GM18868 (cell line): ENCODE measurements around the gene RPUSD3.
"Not testable (repeated sequence)": the region's sequence is repeated elsewhere in the genome, so short reads cannot be mapped to it uniquely, and the experiment has no call there.

Experiments
- ATAC-seq: cut with Tn5 transposase; IDR thresholded peaks from one replicate; pipeline ENCODE4 v1.9.1; 2021; ENCODE audit warnings: mild to moderate bottlenecking, moderate library complexity; ENCODE audit not compliant: unreplicated experiment

RPUSD3 gene

GRCh38 chr3:9865125-9865637 lies 21.4 kb upstream of the RPUSD3 start:
- ATAC-seq = not testable (repeated sequence)

DNA sequence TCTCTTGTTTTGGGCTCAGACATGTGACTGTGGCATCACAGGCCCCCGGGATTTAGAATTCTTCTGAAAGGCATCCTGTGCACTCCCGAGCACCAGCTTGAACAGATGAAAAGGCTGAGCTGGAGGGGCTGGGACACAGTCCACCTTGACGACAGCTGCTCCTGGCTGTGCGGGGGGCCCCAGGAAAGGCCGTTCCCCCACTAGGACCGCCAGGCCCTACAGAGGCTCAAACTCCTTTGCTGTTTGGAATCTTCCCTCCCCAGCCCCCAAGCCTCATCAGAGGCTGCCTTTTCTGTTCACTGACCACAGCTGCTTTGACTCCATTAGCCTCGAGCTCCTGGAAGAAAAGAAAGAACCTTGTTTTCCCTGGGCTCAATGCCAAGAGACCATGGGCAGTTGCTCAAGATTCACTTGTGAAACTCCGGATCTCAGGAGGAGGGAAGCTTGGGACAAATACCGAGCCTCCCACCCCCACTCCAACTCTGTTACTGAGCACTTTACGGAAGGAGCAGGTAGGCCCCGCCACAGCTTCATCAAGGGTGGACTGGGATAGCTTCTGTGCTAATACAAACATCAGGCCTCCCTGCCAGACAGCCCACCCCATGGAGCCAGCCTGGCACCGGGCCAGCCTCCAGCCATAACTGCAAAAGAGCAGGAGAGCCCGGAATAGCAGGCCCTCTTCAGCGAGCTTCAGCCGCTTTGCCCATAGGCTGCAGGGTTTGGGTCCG lies 20.6 kb upstream of the RPUSD3 start:
- no peak for ATAC-seq

DNA sequence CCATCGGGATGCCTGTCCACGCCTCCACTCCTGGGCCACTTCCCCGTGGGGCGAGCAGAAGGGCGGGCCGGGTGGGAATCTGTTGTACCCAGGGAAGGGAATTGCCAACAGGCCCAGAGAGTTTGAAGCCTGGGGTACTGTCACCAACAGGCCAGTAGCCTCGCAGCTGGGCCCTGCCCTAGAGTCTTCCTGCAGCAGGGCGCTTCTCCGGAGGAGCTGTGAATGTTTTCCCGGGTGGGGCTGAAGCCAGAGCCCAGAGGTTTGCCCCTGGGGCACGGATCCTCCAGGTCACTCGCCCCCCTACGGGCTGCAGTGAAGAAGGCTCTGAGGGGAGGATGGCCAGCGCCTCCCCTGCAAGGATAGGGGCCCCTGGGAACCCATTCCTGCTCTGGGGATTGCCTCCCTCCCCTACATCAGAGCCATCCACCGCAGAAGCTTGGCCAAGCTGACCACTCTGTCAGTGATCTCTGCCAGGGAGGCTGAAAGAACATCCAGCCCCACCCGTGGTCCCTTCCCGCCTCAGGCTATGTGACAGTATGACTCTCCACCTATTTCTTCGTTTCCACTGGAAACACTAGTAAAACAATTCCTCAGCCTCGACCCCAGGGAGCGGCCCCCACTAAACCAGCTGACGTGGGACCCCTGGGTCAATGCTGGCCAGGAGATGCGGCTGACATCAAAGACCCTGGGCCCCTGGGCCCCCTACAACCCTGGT lies 19.4 kb upstream of the RPUSD3 start:
- no peak for ATAC-seq

DNA sequence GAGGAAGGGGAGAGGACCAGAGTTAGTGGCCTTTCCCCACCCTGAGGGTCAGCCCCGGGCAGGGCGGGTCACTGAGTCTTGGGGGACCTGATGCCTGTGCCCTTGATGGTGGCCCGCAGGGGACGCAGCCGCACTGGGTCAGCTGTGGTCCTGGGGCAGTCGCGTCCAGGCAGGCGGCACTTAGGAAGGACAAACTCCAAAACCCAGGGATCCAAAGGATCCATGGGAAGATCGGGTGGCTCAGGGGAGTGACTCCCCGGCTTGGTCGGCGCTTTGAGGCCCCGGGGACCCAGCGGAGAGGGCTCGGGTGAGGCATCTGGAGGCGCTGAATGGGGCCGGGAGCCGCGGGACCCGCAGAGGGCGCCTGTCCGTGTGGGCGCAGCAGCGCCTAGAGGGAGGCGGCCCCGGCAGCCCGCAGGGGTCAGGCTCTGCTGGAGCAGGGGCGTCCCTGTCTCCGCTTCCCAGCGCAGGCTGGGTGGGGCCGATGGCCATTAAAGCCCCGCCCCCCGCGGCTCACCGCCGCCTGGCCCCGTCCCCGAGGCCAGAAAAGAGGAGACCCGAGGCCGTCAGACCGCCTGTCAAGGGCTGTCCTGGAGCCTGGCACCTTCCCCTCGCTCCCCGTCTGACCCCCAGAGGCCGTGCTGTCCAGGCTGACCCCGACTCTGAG lies 18.7 kb upstream of the RPUSD3 start:
- no peak for ATAC-seq

- no peak for ATAC-seq
Measured at GRCh38 chr3:9861626-9862130, 17.9 kb upstream of the RPUSD3 start.

- ATAC-seq = no peak
Measured at GRCh38 chr3:9861201-9861600, 17.4 kb upstream of the RPUSD3 start.

DNA sequence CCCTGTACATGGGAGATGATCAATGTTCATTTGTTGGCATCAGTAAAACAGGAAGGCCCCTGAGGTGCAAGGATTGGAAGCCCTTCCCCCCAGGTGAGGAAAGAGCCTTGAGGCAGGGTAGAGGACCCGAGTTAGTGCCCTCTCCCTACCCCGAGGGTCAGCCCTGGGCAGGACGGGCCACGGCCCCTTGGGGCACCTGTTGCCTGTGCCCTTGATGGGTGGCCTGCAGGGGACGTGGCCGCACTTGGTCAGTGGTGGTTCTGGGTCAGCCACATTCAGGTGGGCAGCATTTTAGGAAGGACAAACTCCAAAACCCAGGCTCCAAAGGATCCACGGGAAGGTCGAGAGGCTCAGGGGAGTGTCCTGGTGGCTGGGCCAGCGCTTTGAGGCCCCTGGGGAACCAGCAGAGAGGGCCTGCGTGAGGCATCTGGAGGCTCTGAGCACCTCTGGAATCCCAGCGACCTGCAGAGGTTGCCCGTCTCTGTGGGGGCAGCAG lies 15.8 kb upstream of the RPUSD3 start:
- ATAC-seq = no peak

- ATAC-seq = no peak
Measured at GRCh38 chr3:9855594-9855993, 11.8 kb upstream of the RPUSD3 start.

GRCh38 chr3:9854291-9854940 lies 10.6 kb upstream of the RPUSD3 start:
- not testable (repeated sequence) for ATAC-seq

- ATAC-seq = no peak
Measured at GRCh38 chr3:9852528-9852927, 8.7 kb upstream of the RPUSD3 start.

DNA sequence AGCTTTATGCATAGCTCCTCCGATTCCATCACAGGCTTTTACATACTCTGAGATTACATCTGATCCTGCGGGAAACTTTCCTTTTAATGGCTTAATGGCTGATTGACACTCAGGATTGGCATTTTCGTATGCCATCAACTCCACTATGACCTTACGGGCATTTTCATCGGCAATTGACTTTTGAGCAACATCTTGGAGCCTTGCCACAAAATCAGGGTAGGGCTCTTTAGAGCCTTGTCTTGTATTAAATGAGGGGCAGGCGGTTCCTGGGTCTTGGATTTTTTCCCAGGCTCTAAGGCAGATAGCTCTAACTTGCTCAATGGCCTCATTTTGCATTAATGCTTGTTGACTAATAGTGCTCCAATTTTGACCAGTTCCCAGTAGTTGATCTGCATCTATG lies 8.1 kb upstream of the RPUSD3 start:
- not testable (repeated sequence) for ATAC-seq

DNA sequence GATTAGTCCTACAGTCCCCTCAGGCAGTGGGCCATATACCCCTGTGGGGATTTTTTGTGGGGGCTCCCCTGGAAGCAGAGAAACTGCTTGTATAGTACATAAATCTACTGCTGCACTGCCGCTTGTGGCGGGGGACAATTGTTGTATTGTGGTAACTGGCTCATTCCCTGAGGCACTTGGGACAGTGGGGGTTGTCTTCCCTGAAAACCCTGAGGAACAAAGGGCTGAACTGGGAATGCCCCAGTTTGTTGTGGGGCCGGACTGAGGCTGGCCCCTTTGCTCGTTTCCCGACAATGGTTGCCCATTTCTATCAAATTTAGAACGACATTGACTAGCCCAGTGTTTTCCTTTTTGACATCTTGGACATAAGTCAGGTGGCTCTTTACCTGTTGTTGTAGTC lies 7.6 kb upstream of the RPUSD3 start:
- not testable (repeated sequence) for ATAC-seq

GRCh38 chr3:9848860-9849259 lies 5.1 kb upstream of the RPUSD3 start:
- ATAC-seq = not testable (repeated sequence)

DNA sequence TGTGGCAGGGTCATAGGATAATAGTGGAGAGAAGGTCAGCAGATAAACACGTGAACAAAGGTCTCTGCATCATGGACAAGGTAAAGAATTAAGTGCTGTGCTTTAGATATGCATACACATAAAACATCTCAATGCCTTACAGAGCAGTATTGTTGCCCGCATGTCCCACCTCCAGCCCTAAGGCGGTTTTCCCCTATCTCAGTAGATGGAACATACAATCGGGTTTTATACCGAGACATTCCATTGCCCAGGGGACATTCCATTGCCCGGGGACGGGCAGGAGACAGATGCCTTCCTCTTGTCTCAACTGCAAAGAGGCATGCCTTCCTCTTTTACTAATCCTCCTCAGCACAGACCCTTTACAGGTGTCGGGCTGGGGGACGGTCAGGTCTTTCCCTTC lies 4.1 kb upstream of the RPUSD3 start:
- not testable (repeated sequence) for ATAC-seq

- ATAC-seq = no peak
Measured at GRCh38 chr3:9846931-9847488, 3.2 kb upstream of the RPUSD3 start.

GRCh38 chr3:9846231-9846630 lies 2.4 kb upstream of the RPUSD3 start:
- no peak for ATAC-seq

- ATAC-seq = no peak
Measured at GRCh38 chr3:9841015-9841414, 2.8 kb downstream of the RPUSD3 start.

DNA sequence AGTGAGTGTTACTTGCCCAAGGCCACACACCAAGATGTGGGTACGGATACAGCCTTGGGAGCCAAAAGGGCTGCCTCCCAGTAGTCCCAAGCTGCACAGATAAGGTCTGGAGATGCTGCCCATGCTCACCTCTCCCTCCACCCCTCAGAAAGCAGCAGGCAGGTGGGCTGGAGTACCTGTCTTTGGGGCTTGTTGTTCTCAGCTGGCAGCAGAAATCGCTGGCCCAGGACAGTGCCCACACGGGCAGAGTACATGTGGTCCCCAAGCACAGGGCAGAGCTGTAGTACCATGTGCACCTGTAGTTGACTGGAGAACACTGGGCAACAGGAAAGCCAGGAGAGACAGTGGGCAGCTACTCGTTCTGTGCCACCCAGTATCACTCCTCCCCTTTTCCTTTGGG lies 5.0 kb downstream of the RPUSD3 start:
- ATAC-seq = no peak

GRCh38 chr3:9837701-9838582 lies 5.9 kb downstream of the RPUSD3 start:
- ATAC-seq = no peak
